Measurements from ENCODE around the gene SDHAF3. TPM values are rescaled to one million over a fixed set of nuclear protein-coding genes. Genes with fewer than 3 reads are reported as not detected.

Gene SDHAF3
- polyA plus RNA-seq, 5 donors = 27.9 to 37.3 (median 34.0) TPM

GRCh38 chr7:97203957-97204356, 86.5 kb downstream of the SDHAF3 start:
- no peak for DNase-seq

- no peak for DNase-seq
Measured at GRCh38 chr7:97204821-97205220, 87.3 kb downstream of the SDHAF3 start.

GRCh38 chr7:97215556-97215955, 98.1 kb downstream of the SDHAF3 start:
- DNase-seq = no peak

- no peak for DNase-seq
Measured at GRCh38 chr7:97218767-97219166, 101.3 kb downstream of the SDHAF3 start.

- DNase-seq = no peak
Measured at GRCh38 chr7:97219237-97219636, 101.7 kb downstream of the SDHAF3 start.

GRCh38 chr7:97224316-97224715, 106.8 kb downstream of the SDHAF3 start:
- DNase-seq = no peak

- no peak for DNase-seq
Measured at GRCh38 chr7:97226541-97226940, 109.0 kb downstream of the SDHAF3 start.

Other genes starting within 250 kb of the SDHAF3 start
- gene DLX6, start 112.1 kb upstream of the SDHAF3 start, polyA plus RNA-seq (ENCODE audit: insufficient read depth in 1 of 5, insufficient read length in 5 of 5, low replicate concordance in 1 of 5) = under 1 TPM in 2 of 5 donors, not detected in 3; 0.05 to 0.10 TPM
- 10 to 100 TPM; 10.0 to 17.9 (median 13.0) TPM for gene DLX5, start 92.9 kb upstream of the SDHAF3 start, polyA plus RNA-seq (ENCODE audit: insufficient read depth in 1 of 5, insufficient read length in 5 of 5, low replicate concordance in 1 of 5)